GM23248 (cell line): ENCODE measurements around the gene EIF3A. TPM values are rescaled to one million over a fixed set of nuclear protein-coding genes. Genes with fewer than 3 reads are reported as not detected.

Experiments
- DNase-seq: peaks from one replicate; pipeline ENCODE4 v3.0.0-alpha.2; 2015
- H2AFZ ChIP-seq: fragments of 200-600 bp; sonication (generic); 2 replicates; pipeline ENCODE4 v1.6.1; 2016; ENCODE audit warnings: antibody characterized with exemption
- H3F3A ChIP-seq: fragments of 200-600 bp; sonication (generic); 2 replicates; pipeline ENCODE4 v1.6.1; 2016; ENCODE audit warnings: mild to moderate bottlenecking, antibody characterized with exemption, mixed run types; ENCODE audit not compliant: insufficient read depth
- H3K27ac ChIP-seq: fragments of 200-600 bp; sonication (generic); 2 replicates; pipeline ENCODE4 v1.5.1; 2016; ENCODE audit warnings: mild to moderate bottlenecking
- H3K27me3 ChIP-seq: fragments of 200-600 bp; sonication (generic); replicated peaks from 2 replicates; pipeline ENCODE4 v1.6.1; 2016; ENCODE audit warnings: mild to moderate bottlenecking; ENCODE audit not compliant: insufficient read depth
- H3K36me3 ChIP-seq: fragments of 200-600 bp; sonication (generic); 2 replicates; pipeline ENCODE4 v1.6.1; 2016; ENCODE audit warnings: low read depth, mild to moderate bottlenecking
- H3K4me1 ChIP-seq: fragments of 200-600 bp; sonication (generic); 2 replicates; pipeline ENCODE4 v1.6.1; 2016; ENCODE audit warnings: mild to moderate bottlenecking; ENCODE audit not compliant: insufficient read depth
- H3K4me2 ChIP-seq: fragments of 200-600 bp; sonication (generic); one replicate; pipeline ENCODE4 v1.6.1; 2016; ENCODE audit warnings: mild to moderate bottlenecking; ENCODE audit not compliant: unreplicated experiment
- H3K4me3 ChIP-seq: fragments of 200-600 bp; sonication (generic); 2 replicates; pipeline ENCODE4 v1.5.1; 2016; ENCODE audit warnings: mild to moderate bottlenecking
- H3K79me2 ChIP-seq: fragments of 200-600 bp; sonication (generic); 2 replicates; pipeline ENCODE4 v1.6.1; 2016; ENCODE audit warnings: mild to moderate bottlenecking; ENCODE audit not compliant: insufficient read depth
- H3K9ac ChIP-seq: fragments of 200-600 bp; sonication (generic); 2 replicates; pipeline ENCODE4 v1.6.1; 2016; ENCODE audit warnings: mild to moderate bottlenecking
- H3K9me2 ChIP-seq: fragments of 200-600 bp; sonication (generic); 2 replicates; pipeline ENCODE4 v1.6.1; 2016; ENCODE audit warnings: mixed run types, mild to moderate bottlenecking, moderate library complexity; ENCODE audit not compliant: insufficient read depth
- H3K9me3 ChIP-seq: fragments of 200-600 bp; sonication (generic); one replicate; pipeline ENCODE4 v1.6.1; 2017; ENCODE audit warnings: low read depth
- H4K20me1 ChIP-seq: fragments of 200-600 bp; sonication (generic); 2 replicates; pipeline ENCODE4 v1.6.0; 2016; ENCODE audit not compliant: insufficient read depth
- EZH2 ChIP-seq: fragments of 200-600 bp; sonication (generic); IDR thresholded peaks from 2 replicates; pipeline ENCODE4 v1.6.1; 2018; ENCODE audit warnings: antibody characterized with exemption, mild to moderate bottlenecking; ENCODE audit not compliant: insufficient read depth, poor library complexity, severe bottlenecking
- EZH2phosphoT487 ChIP-seq: fragments of 200-600 bp; sonication (generic); IDR thresholded peaks from 2 replicates; pipeline ENCODE4 v1.6.1; 2018; ENCODE audit warnings: antibody characterized with exemption, moderate library complexity, mild to moderate bottlenecking, low read depth; ENCODE audit not compliant: insufficient read depth
- WGBS, 2 experiments: methylation state at CpG; one replicate each; pipeline ENCODE4 v1.1.6; 2015 to 2017; ENCODE audit warnings: low lambda C conversion rate in 2 of 2, low coverage in 1 of 2; ENCODE audit errors: missing lambda C conversion rate in 2 of 2; 5-methylcytosine and 5-hydroxymethylcytosine counted together
- in situ Hi-C: fragments of 300-500 bp; cut with MboI; formaldehyde crosslinking; loops from 2 replicates; pipeline ENCODE4 v1.15.0; 2020
- polyA plus RNA-seq: library from polyadenylated mRNA; unstranded; fragments of >200 nt; fragmentation: Nextera tagmentation; extraction: Ambion mirVana; gene quantifications from 2 replicates; pipeline ENCODE4 v1.2.1, GENCODE V29; 2016
- total RNA-seq: library from RNA; depleted of rRNA; stranded (reverse); fragments of >200 nt; shearing (Covaris generic); gene quantifications from 2 replicates; pipeline ENCODE4 v1.2.3, GENCODE V29; 2014

Gene EIF3A
- total and polyA plus RNA-seq, 2 experiments from 2014 or later = 74.5 to 91.3 TPM

GRCh38 chr10:118994321-118994720 is 86.3 kb downstream of the EIF3A start:
- Histone ChIP-seq H2AFZ (no peak overlapping the region), H3K36me3 (no peaks in the 10 kb centered on the region), H3K9me2 (no peaks in the 10 kb centered on the region), H3K27me3 (peaks cover 55% of the 10 kb centered on the region), H3K27ac (no peak overlapping the region), H3K4me1 (no peaks in the 10 kb centered on the region), H3K4me2 (no peak overlapping the region), H3K4me3 (no peak overlapping the region), H4K20me1 (no peaks in the 10 kb centered on the region), H3F3A (no peaks in the 10 kb centered on the region), H3K79me2 (no peaks in the 10 kb centered on the region), H3K9me3 (no peaks in the 10 kb centered on the region), H3K9ac (no peak overlapping the region)
- in situ Hi-C loops = no loop called here
- no peak for DNase-seq
- TF ChIP-seq EZH2 (no peak), EZH2phosphoT487 (no peak)
- WGBS, 2 experiments = 19 to 25% methylated on average over 2 of the region's 2 CpGs

DNA sequence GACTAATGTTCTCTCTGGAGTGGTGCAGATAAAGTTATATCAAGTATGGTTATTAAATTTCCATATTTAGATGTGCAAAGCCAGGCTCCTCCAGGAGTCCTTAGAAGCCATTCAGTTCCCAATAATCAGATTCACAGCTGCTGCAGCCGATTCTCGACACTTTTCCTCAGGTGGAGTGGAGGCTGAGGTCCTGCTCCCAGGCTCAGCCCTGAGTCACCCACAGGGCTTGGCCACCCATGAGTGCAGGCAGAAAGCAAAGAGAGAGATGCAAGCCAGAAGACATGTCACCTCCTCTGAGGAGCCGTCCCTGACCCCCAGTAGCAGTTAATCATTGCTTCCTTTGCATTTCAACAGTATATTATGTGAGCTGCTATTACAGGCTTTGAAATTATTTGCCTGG is 87.4 kb downstream of the EIF3A start:
- H3K4me2 ChIP-seq = no peak overlapping the region
- H3K79me2 ChIP-seq = no peaks in the 10 kb centered on the region
- H3K4me1 ChIP-seq = no peaks in the 10 kb centered on the region
- no peak overlapping the region for H3K9ac ChIP-seq
- no peaks in the 10 kb centered on the region for H3K9me2 ChIP-seq
- H3F3A ChIP-seq = no peaks in the 10 kb centered on the region
- no peak overlapping the region for H3K27ac ChIP-seq
- no peak overlapping the region for H3K4me3 ChIP-seq
- H3K27me3 ChIP-seq = peaks cover 51% of the 10 kb centered on the region
- no peak overlapping the region for H2AFZ ChIP-seq
- in situ Hi-C loops = no loop called here
- no peak for DNase-seq
- WGBS, 2 experiments = 77 to 78% methylated on average over 3 of the region's 3 CpGs
- no peaks in the 10 kb centered on the region for H3K36me3 ChIP-seq
- H3K9me3 ChIP-seq = no peaks in the 10 kb centered on the region
- TF ChIP-seq EZH2 = no peak
- TF ChIP-seq EZH2phosphoT487 = no peak
- H4K20me1 ChIP-seq = no peaks in the 10 kb centered on the region

GRCh38 chr10:118992496-118992895 is 88.1 kb downstream of the EIF3A start:
- no peaks in the 10 kb centered on the region for H3K36me3 ChIP-seq
- no peak overlapping the region for H3K27ac ChIP-seq
- H4K20me1 ChIP-seq = no peaks in the 10 kb centered on the region
- H3K4me1 ChIP-seq = no peaks in the 10 kb centered on the region
- no peaks in the 10 kb centered on the region for H3K9me3 ChIP-seq
- H3K79me2 ChIP-seq = no peaks in the 10 kb centered on the region
- H2AFZ ChIP-seq = no peak overlapping the region
- H3K9me2 ChIP-seq = no peaks in the 10 kb centered on the region
- no peak overlapping the region for H3K4me3 ChIP-seq
- no peak overlapping the region for H3K4me2 ChIP-seq
- no peak overlapping the region for H3K9ac ChIP-seq
- H3F3A ChIP-seq = no peaks in the 10 kb centered on the region
- in situ Hi-C loops = no loop called here
- no peak for DNase-seq
- peaks cover 50% of the 10 kb centered on the region for H3K27me3 ChIP-seq
- WGBS, 2 experiments = 32 to 33% methylated on average over 2 of the region's 2 CpGs
- TF ChIP-seq EZH2 = no peak
- TF ChIP-seq EZH2phosphoT487 = no peak

- no peaks in the 10 kb centered on the region for H3K36me3 ChIP-seq
- no peak overlapping the region for H3K27ac ChIP-seq
- peaks cover 31% of the 10 kb centered on the region for H3K27me3 ChIP-seq
- H3K9ac ChIP-seq = no peak overlapping the region
- no peak for DNase-seq
- peaks cover 5% of the 10 kb centered on the region for H3K9me3 ChIP-seq
- no peak overlapping the region for H3K4me2 ChIP-seq
- no peak overlapping the region for H2AFZ ChIP-seq
- in situ Hi-C loops = no loop called here
- 55 to 60% methylated on average over 1 of the region's 1 CpG for WGBS, 2 experiments
- no peaks in the 10 kb centered on the region for H3K4me1 ChIP-seq
- no peak overlapping the region for H3K4me3 ChIP-seq
- no peaks in the 10 kb centered on the region for H3K9me2 ChIP-seq
- H3K79me2 ChIP-seq = no peaks in the 10 kb centered on the region
- no peaks in the 10 kb centered on the region for H3F3A ChIP-seq
- H4K20me1 ChIP-seq = no peaks in the 10 kb centered on the region
- no peak for TF ChIP-seq EZH2
- TF ChIP-seq EZH2phosphoT487 = no peak
Observed at GRCh38 chr10:118990326-118990725, 90.3 kb downstream of the EIF3A start.
